ENCODE data around the gene KLHL34. TPM values are rescaled to one million over a fixed set of nuclear protein-coding genes. Genes with fewer than 3 reads are reported as not detected.

The KLHL34 gene
- not detected in 2 replicates for total RNA-seq

GRCh38 chrX:21658152-21658737 lies at the start of gene KLHL34:
KLHL34 (minus strand) TSS chrX:21658330; CDS start chrX:21657788, 542 bp downstream.

Other genes with a start within 250 kb of the KLHL34 start
- not detected in 2 replicates for gene SMPX, start 99.8 kb upstream of the KLHL34 start, total RNA-seq
- gene MBTPS2, start 181.3 kb upstream of the KLHL34 start, total RNA-seq, result 2.9 and 11.0 TPM in 2 replicates
- 0.97 and 3.6 TPM in 2 replicates for gene YY2, start 197.7 kb upstream of the KLHL34 start, total RNA-seq

All from bladder microvascular endothelial cell (primary cell).